Activated CD4-positive, alpha-beta T cell treated with anti-CD3 and anti-CD28 coated beads, Interleukin-2, amount 50 U/mL, for 48 hours (primary cell): ENCODE measurements around the gene SNRPD2.

Experiments
- DNase-seq, 2 experiments: peaks; one replicate each; pipeline ENCODE4 v3.0.0-alpha.2; 2020

The SNRPD2 gene

GRCh38 chr19:45655073-45655472, 36.7 kb downstream of the SNRPD2 start:
- no peak for DNase-seq

GRCh38 chr19:45653634-45654033, 38.1 kb downstream of the SNRPD2 start:
- no peak for DNase-seq

GRCh38 chr19:45650722-45651121, 41.0 kb downstream of the SNRPD2 start:
- DNase-seq = no peak

- no peak for DNase-seq
Observed at GRCh38 chr19:45646345-45646698, 45.4 kb downstream of the SNRPD2 start.

- peak; percentile 87 to 89 for DNase-seq
Observed at GRCh38 chr19:45645631-45646344, 46.0 kb downstream of the SNRPD2 start.

- no peak for DNase-seq
Observed at GRCh38 chr19:45645068-45645630, 46.6 kb downstream of the SNRPD2 start.

GRCh38 chr19:45643927-45644771, 47.6 kb downstream of the SNRPD2 start:
- DNase-seq = no peak

- peak; percentile 98 to 99 for DNase-seq
Observed at GRCh38 chr19:45643024-45643926, 48.5 kb downstream of the SNRPD2 start.

GRCh38 chr19:45641274-45642105, 50.3 kb downstream of the SNRPD2 start:
- DNase-seq = peak; percentile 97 to 98

- DNase-seq = peak; percentile 75 to 81
Observed at GRCh38 chr19:45640849-45641273, 50.9 kb downstream of the SNRPD2 start.

- peak; percentile 65 to 69 for DNase-seq
Observed at GRCh38 chr19:45638930-45639729, 52.6 kb downstream of the SNRPD2 start, which contains the start of gene EML2. Gene EML2, minus strand, starts transcription at chr19:45639397. Its CDS starts 21 bp downstream, at chr19:45639376.

- no peak for DNase-seq
Observed at GRCh38 chr19:45637890-45638667, 53.7 kb downstream of the SNRPD2 start.
